H1 (cell line): ENCODE measurements around the gene NHSL2. TPM values are rescaled to one million over a fixed set of nuclear protein-coding genes. Genes with fewer than 3 reads are reported as not detected.
"Not testable (repeated sequence)": the region's sequence is repeated elsewhere in the genome, so short reads cannot be mapped to it uniquely, and the experiment has no call there.

Source experiments
- CTCF ChIA-PET: fragments of 300-600 bp; sonication (Branson Sonifier 250); formaldehyde crosslinking; loops from one replicate; lab custom pipeline; 2021; ENCODE audit not compliant: partially characterized antibody; lab: Charles Lee
- POLR2A ChIA-PET: fragments of 300-600 bp; sonication (Branson Sonifier 250); formaldehyde crosslinking; loops from one replicate; lab custom pipeline; 2021; ENCODE audit warnings: inconsistent platforms; ENCODE audit not compliant: partially characterized antibody; lab: Charles Lee
- DNase-seq, 2 experiments: peaks; one replicate each; pipeline versions ENCODE4 v3.0.0 to v3.0.0-alpha.2; 2010 to 2022; ENCODE audit warnings: low spot score in 2 of 2, low read depth in 1 of 2, mixed read lengths in 1 of 2
- FAIRE-seq: peaks from 2 replicates; lab custom pipeline; 2011; peaks lifted over from hg19 to GRCh38; lab: Jason Lieb, UNC
- H2AFZ ChIP-seq: 2 replicates; pipeline ENCODE4 v1.8.1; 2012; ENCODE audit warnings: low read length, inconsistent platforms
- H2AK5ac ChIP-seq: 2 replicates; pipeline ENCODE4 v1.6.1; 2013; ENCODE audit warnings: low read depth, low read length
- H2BK120ac ChIP-seq: replicated peaks from 2 replicates; pipeline ENCODE3; 2013; ENCODE audit warnings: low read depth, low read length, inconsistent platforms
- H2BK12ac ChIP-seq: 2 replicates; pipeline ENCODE4 v1.6.1; 2013; ENCODE audit warnings: low read depth, low read length
- H2BK15ac ChIP-seq: 2 replicates; pipeline ENCODE4 v1.6.1; 2013; ENCODE audit warnings: low read length
- H2BK20ac ChIP-seq: 2 replicates; pipeline ENCODE4 v1.6.1; 2013; ENCODE audit warnings: low read length
- H2BK5ac ChIP-seq: 2 replicates; pipeline ENCODE4 v1.6.1; 2013; ENCODE audit warnings: low read depth, low read length
- H3K14ac ChIP-seq: 2 replicates; pipeline ENCODE4 v1.6.1; 2013; ENCODE audit warnings: inconsistent platforms; ENCODE audit not compliant: insufficient read length
- H3K18ac ChIP-seq: 2 replicates; pipeline ENCODE4 v1.6.1; 2013; ENCODE audit warnings: low read length; ENCODE audit errors: extremely low read depth
- H3K23ac ChIP-seq: 2 replicates; pipeline ENCODE4 v1.6.1; 2013; ENCODE audit warnings: inconsistent platforms; ENCODE audit not compliant: insufficient read length
- H3K23me2 ChIP-seq: 2 replicates; pipeline ENCODE4 v1.6.1; 2013; ENCODE audit warnings: low read depth, low read length
- H3K27ac ChIP-seq: 2 replicates; pipeline ENCODE4 v1.6.1; 2011; ENCODE audit warnings: low read depth, low read length, inconsistent platforms
- H3K27me3 ChIP-seq, 4 experiments: replicated peaks in 1 of 4; 1 replicate in 1 of 4; 2 replicates in 3 of 4; pipeline versions ENCODE4 v1.6.1 to v1.8.1; 2011 to 2013; ENCODE audit warnings: low read length in 3 of 4, mild to moderate bottlenecking in 3 of 4, inconsistent platforms in 2 of 4, mixed read lengths in 2 of 4, moderate library complexity in 1 of 4; ENCODE audit not compliant: control insufficient read depth in 3 of 4, insufficient read depth in 3 of 4; ENCODE audit errors: extremely low read depth in 1 of 4
- H3K36me3 ChIP-seq, 4 experiments: 2 replicates each; pipeline versions ENCODE4 v1.6.1 to v1.8.1; 2011 to 2013; ENCODE audit warnings: mild to moderate bottlenecking in 4 of 4, low read length in 3 of 4, moderate library complexity in 2 of 4, control low read depth in 1 of 4, inconsistent platforms in 1 of 4; ENCODE audit not compliant: insufficient read depth in 4 of 4, control insufficient read depth in 2 of 4
- H3K4ac ChIP-seq: replicated peaks from 2 replicates; pipeline ENCODE3; 2013; ENCODE audit warnings: low read length, low read depth, mixed read lengths, inconsistent platforms; ENCODE audit not compliant: insufficient read length
- H3K4me1 ChIP-seq, 4 experiments: replicated peaks in 1 of 4; 1 replicate in 1 of 4; 2 replicates in 3 of 4; pipeline versions ENCODE4 v1.6.1 to v1.8.1; 2011 to 2013; ENCODE audit warnings: low read length in 3 of 4, inconsistent platforms in 2 of 4, mixed read lengths in 1 of 4; ENCODE audit not compliant: insufficient read depth in 4 of 4, control insufficient read depth in 3 of 4
- H3K4me2 ChIP-seq, 2 experiments: 2 replicates each; pipeline versions ENCODE4 v1.6.1 to v1.8.1; 2011 to 2013; ENCODE audit warnings: low read depth in 2 of 2, low read length in 2 of 2, control low read depth in 1 of 2, inconsistent platforms in 1 of 2, mild to moderate bottlenecking in 1 of 2; ENCODE audit not compliant: insufficient read depth in 1 of 2
- H3K4me3 ChIP-seq, 4 experiments: fragments of 200-600, 300-600 bp in 1 of 4; sonication (generic), shearing (Covaris generic), sonication (Bioruptor Twin) in 1 of 4; 2 replicates each; pipeline versions ENCODE4 v1.5.1 to v1.8.1; 2011 to 2016; ENCODE audit warnings: low read length in 4 of 4, low read depth in 3 of 4, control low read depth in 2 of 4, inconsistent platforms in 2 of 4, mild to moderate bottlenecking in 2 of 4, mixed read lengths in 1 of 4, moderate library complexity in 1 of 4; ENCODE audit not compliant: insufficient read depth in 2 of 4; ENCODE audit errors: extremely low read depth in 1 of 4
- H3K56ac ChIP-seq: replicated peaks from 2 replicates; pipeline ENCODE3; 2013; ENCODE audit warnings: low read depth, mild to moderate bottlenecking, mixed read lengths, low read length, inconsistent platforms; ENCODE audit not compliant: insufficient read length
- H3K79me1 ChIP-seq: 2 replicates; pipeline ENCODE4 v1.6.1; 2013; ENCODE audit warnings: low read depth, low read length, control low read depth
- H3K79me2 ChIP-seq, 2 experiments: 2 replicates each; pipeline versions ENCODE4 v1.6.1 to v1.8.1; 2012 to 2013; ENCODE audit warnings: low read length in 2 of 2, mild to moderate bottlenecking in 2 of 2, inconsistent platforms in 1 of 2; ENCODE audit not compliant: insufficient read depth in 2 of 2, control insufficient read depth in 1 of 2
- H3K9ac ChIP-seq, 4 experiments: replicated peaks in 1 of 4; 1 replicate in 1 of 4; 2 replicates in 3 of 4; pipeline versions ENCODE4 v1.6.1 to v1.8.1; 2011 to 2013; ENCODE audit warnings: low read depth in 3 of 4, low read length in 3 of 4, control low read depth in 2 of 4, mild to moderate bottlenecking in 2 of 4, moderate library complexity in 2 of 4, inconsistent platforms in 1 of 4; ENCODE audit errors: extremely low read depth in 1 of 4
- H3K9me3 ChIP-seq, 2 experiments: 2 replicates each; pipeline versions ENCODE4 v1.6.1 to v1.8.1; 2012 to 2013; ENCODE audit warnings: mild to moderate bottlenecking in 2 of 2, moderate library complexity in 2 of 2, control low read depth in 1 of 2, inconsistent platforms in 1 of 2, low read depth in 1 of 2, low read length in 1 of 2, mixed read lengths in 1 of 2; ENCODE audit not compliant: insufficient read depth in 2 of 2
- H4K20me1 ChIP-seq, 2 experiments: replicated peaks in 1 of 2; 2 replicates each; pipeline versions ENCODE3 to v1.8.1; 2011 to 2013; ENCODE audit warnings: inconsistent platforms in 2 of 2, low read length in 2 of 2, mild to moderate bottlenecking in 1 of 2; ENCODE audit not compliant: insufficient read depth in 2 of 2, control insufficient read depth in 1 of 2
- H4K5ac ChIP-seq: 2 replicates; pipeline ENCODE4 v1.6.1; 2013; ENCODE audit warnings: low read length, low read depth, mixed read lengths, inconsistent platforms; ENCODE audit not compliant: insufficient read length
- H4K8ac ChIP-seq: 2 replicates; pipeline ENCODE4 v1.8.0; 2013; ENCODE audit warnings: mild to moderate bottlenecking, moderate library complexity, low read length, inconsistent platforms; ENCODE audit not compliant: insufficient read depth; ENCODE audit errors: extremely low read depth
- H4K91ac ChIP-seq: replicated peaks from 2 replicates; pipeline ENCODE3; 2013; ENCODE audit warnings: low read length, mixed read lengths, inconsistent platforms; ENCODE audit not compliant: insufficient read length
- WGBS, 2 experiments: shearing (Covaris generic) in 1 of 2; methylation state at CpG; one replicate each; pipeline versions ENCODE4 v1.1.6 to v1.1.7; 2013 to 2015; ENCODE audit warnings: low lambda C conversion rate in 2 of 2, mixed read lengths in 2 of 2, inconsistent platforms in 1 of 2, low coverage in 1 of 2, missing lambda C conversion rate in 1 of 2; ENCODE audit not compliant: insufficient replicate concordance in 2 of 2, insufficient coverage in 1 of 2, insufficient read length in 1 of 2; ENCODE audit errors: extremely low coverage in 1 of 2, missing lambda C conversion rate in 1 of 2; 5-methylcytosine and 5-hydroxymethylcytosine counted together
- polyA plus RNA-seq, 7 experiments: library from polyadenylated mRNA; depleted of rRNA in 3 of 7; stranded (reverse) in 5 of 7; unstranded in 2 of 7; fragments of >200 nt in 5 of 7; fragments of 200-250 nt in 2 of 7; gene quantifications; 1 replicate in 5 of 7; 2 replicates in 1 of 7; 4 replicates in 1 of 7; pipeline versions ENCODE4 v1.2.1 to v1.2.3, GENCODE V29; 2011 to 2013; ENCODE audit warnings: missing spikeins in 2 of 7, mixed read lengths in 2 of 7
- total RNA-seq: library from RNA; stranded (reverse); fragmentation: NEBNext Ultra II Directional; extraction: Animal tissue kit (Norgen Biotek cat#: 25700); gene quantifications from 2 replicates; pipeline ENCODE4 v1.2.1, GENCODE V29; 2021

The NHSL2 gene
- total and polyA plus RNA-seq, 2 of the 8 experiments (the other 6 are each of a cell fraction or from before 2014, with no cell fraction given), result 3.7 to 7.2 TPM

DNA sequence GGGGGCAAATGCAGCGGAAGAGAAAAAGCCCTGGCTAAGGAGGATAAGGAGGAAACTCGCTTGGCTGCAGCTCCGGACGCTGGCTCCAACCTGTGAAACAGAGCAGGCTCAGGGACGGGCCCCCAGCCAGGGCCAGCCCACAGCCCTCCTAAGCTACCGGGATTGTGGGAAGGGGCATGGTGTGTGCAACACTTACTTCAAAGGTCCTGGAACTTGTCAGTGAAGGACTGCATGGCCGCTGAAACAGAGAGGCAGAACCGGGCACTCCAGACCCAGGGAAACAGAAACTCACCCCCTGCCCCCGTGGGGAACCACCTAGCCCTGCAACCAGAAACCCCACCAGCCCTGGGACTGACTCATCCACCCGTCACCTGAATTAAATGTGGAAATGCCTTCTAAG is 41.1 kb upstream of the NHSL2 start:
- H3K27me3 ChIP-seq, H2BK15ac ChIP-seq, H4K20me1 ChIP-seq, H3K4ac ChIP-seq, H3K4me3 ChIP-seq, H3K79me2 ChIP-seq, H3K56ac ChIP-seq, H3K27ac ChIP-seq, H2BK120ac ChIP-seq, H3K4me1 ChIP-seq, POLR2A ChIA-PET, H3K79me1 ChIP-seq, H2BK5ac ChIP-seq, H4K91ac ChIP-seq, H3K23ac ChIP-seq, H3K4me2 ChIP-seq, H3K23me2 ChIP-seq, H2BK20ac ChIP-seq, H3K18ac ChIP-seq, H4K8ac ChIP-seq, H3K36me3 ChIP-seq, H4K5ac ChIP-seq, H3K14ac ChIP-seq, H2AFZ ChIP-seq, FAIRE-seq, DNase-seq, H2BK12ac ChIP-seq, H3K9ac ChIP-seq, H2AK5ac ChIP-seq, H3K9me3 ChIP-seq: not testable (repeated sequence)
- WGBS, 2 experiments, result 93% methylated on average over 3 of the region's 10 CpGs; no CpG with 5 or more reads in 1 of the 2 experiments
- CTCF ChIA-PET, result interaction anchor here (1.3 kb wide), 1 partner anchor 203 kb away, joined by 3 read pairs; no protein-coding TSS in a partner anchor
